T-cell (primary cell): ENCODE measurements around the gene ARSG. TPM values are rescaled to one million over a fixed set of nuclear protein-coding genes. Genes with fewer than 3 reads are reported as not detected.
"Not testable (repeated sequence)": the region's sequence is repeated elsewhere in the genome, so short reads cannot be mapped to it uniquely, and the experiment has no call there.

Source experiments
- ATAC-seq, 4 experiments: fragments of 200-7000 bp in 3 of 4; fragments of 150-1000 bp in 1 of 4; cut with Tn5 transposase; replicated peaks in 1 of 4; 1 replicate in 3 of 4; 2 replicates in 1 of 4; pipeline ENCODE4 v1.10.0; 2021; ENCODE audit warnings: moderate library complexity in 3 of 4, mild to moderate bottlenecking in 2 of 4, moderate number of reproducible peaks in 1 of 4
- CTCF ChIA-PET, 2 donors: fragments of 300-600 bp; sonication (Branson Sonifier 250); formaldehyde crosslinking; loops; one replicate each; lab custom pipeline; 2022; ENCODE audit warnings: antibody characterized with exemption in 2 of 2; lab: Charles Lee
- POLR2A ChIA-PET, 2 donors: fragments of 300-600 bp; sonication (Branson Sonifier 250); formaldehyde crosslinking; loops; one replicate each; lab custom pipeline; 2022; ENCODE audit warnings: antibody characterized with exemption in 2 of 2; lab: Charles Lee
- DNase-seq, 35 experiments: peaks; one replicate each; pipeline versions ENCODE4 v3.0.0 to v3.0.0-alpha.2; 2013 to 2023
- H3K27ac ChIP-seq: one replicate; pipeline ENCODE4 v1.5.1; 2013; ENCODE audit warnings: low read length
- H3K27me3 ChIP-seq, 2 experiments: replicated peaks in 1 of 2; 1 replicate in 1 of 2; 2 replicates in 1 of 2; pipeline versions ENCODE4 v1.6.1 to v1.7.0; 2013; ENCODE audit warnings: low read length in 1 of 2, mixed read lengths in 1 of 2; ENCODE audit not compliant: control insufficient read depth in 2 of 2, insufficient read depth in 2 of 2; ENCODE audit errors: extremely low read depth in 1 of 2
- H3K36me3 ChIP-seq, 2 donors: 1 replicate in 1 of 2; 2 replicates in 1 of 2; pipeline versions ENCODE4 v1.6.1 to v1.7.0; 2013; ENCODE audit warnings: low read length in 1 of 2; ENCODE audit not compliant: control insufficient read depth in 2 of 2, insufficient read depth in 1 of 2; ENCODE audit errors: extremely low read depth in 1 of 2
- H3K4me1 ChIP-seq, 2 experiments: 1 replicate in 1 of 2; 2 replicates in 1 of 2; pipeline versions ENCODE4 v1.6.1 to v1.7.0; 2013; ENCODE audit warnings: low read length in 2 of 2, mixed read lengths in 1 of 2; ENCODE audit not compliant: insufficient read depth in 2 of 2, control insufficient read depth in 1 of 2; ENCODE audit errors: extremely low read depth in 1 of 2
- H3K4me3 ChIP-seq, 2 donors: 1 replicate in 1 of 2; 2 replicates in 1 of 2; pipeline versions ENCODE4 v1.5.1 to v1.7.0; 2013; ENCODE audit warnings: mild to moderate bottlenecking in 2 of 2, low read length in 1 of 2, moderate library complexity in 1 of 2; ENCODE audit not compliant: control insufficient read depth in 1 of 2; ENCODE audit errors: extremely low read depth in 1 of 2
- H3K9me3 ChIP-seq: 2 replicates; pipeline ENCODE4 v1.7.0; 2013
- H3K27ac Mint-ChIP-seq, 2 donors: one replicate each; pipeline ENCODE4 v1.8.0; 2020 to 2021; ENCODE audit warnings: mild to moderate bottlenecking in 2 of 2, mixed read lengths in 2 of 2
- H3K27me3 Mint-ChIP-seq, 2 donors: one replicate each; pipeline ENCODE4 v1.8.0; 2021 to 2022; ENCODE audit warnings: mixed read lengths in 2 of 2
- H3K36me3 Mint-ChIP-seq: one replicate; pipeline ENCODE4 v1.8.0; 2021; ENCODE audit warnings: mixed read lengths
- H3K4me1 Mint-ChIP-seq, 3 donors: one replicate each; pipeline ENCODE4 v1.8.0; 2020 to 2022; ENCODE audit warnings: mixed read lengths in 3 of 3, mild to moderate bottlenecking in 1 of 3
- H3K4me3 Mint-ChIP-seq, 3 donors: one replicate each; pipeline ENCODE4 v1.8.0; 2020 to 2022; ENCODE audit warnings: mild to moderate bottlenecking in 3 of 3, mixed read lengths in 3 of 3, moderate library complexity in 3 of 3
- H3K9me3 Mint-ChIP-seq, 3 donors: one replicate each; pipeline ENCODE4 v1.8.0; 2020 to 2022; ENCODE audit warnings: mixed read lengths in 3 of 3
- WGBS: methylation state at CpG from one replicate; pipeline ENCODE4 v1.1.5; 2013; ENCODE audit warnings: missing lambda C conversion rate; ENCODE audit not compliant: insufficient coverage; 5-methylcytosine and 5-hydroxymethylcytosine counted together
- total RNA-seq, 35 experiments: library from RNA in 6 of 35; stranded (reverse) in 6 of 35; fragments of 120-200 nt in 1 of 35; gene quantifications; one replicate each; pipeline versions ENCODE4 v1.2.1 to v1.2.4 and lab custom pipeline; 2013 to 2026

The ARSG gene
- total RNA-seq, 5 donors from 2014 or later (not counting 1 experiment from before 2014, with no cell fraction given): 14.5 to 22.9 (median 17.8) TPM

GRCh38 chr17:68401288-68401687, 110.0 kb downstream of the ARSG start:
- H3K36me3 Mint-ChIP-seq: peaks cover 29% of the 10 kb centered on the region
- H3K27ac Mint-ChIP-seq: no peak overlapping the region
- Histone ChIP-seq H3K36me3 (no peaks in the 10 kb centered on the region), H3K9me3 (no peaks in the 10 kb centered on the region), H3K27ac (no peak overlapping the region), H3K4me1 (peaks cover 25 to 28% of the 10 kb centered on the region in 2 experiments), H3K27me3 (no peaks in the 10 kb centered on the region), H3K4me3 (no peak overlapping the region)
- H3K9me3 Mint-ChIP-seq: peaks cover 0 to 20% (median 6%) of the 10 kb centered on the region in 3 donors
- POLR2A ChIA-PET: no interaction called here
- no peak overlapping the region for H3K4me3 Mint-ChIP-seq
- 100% methylated on average over 5 of the region's 7 CpGs for WGBS
- H3K27me3 Mint-ChIP-seq: no peaks in the 10 kb centered on the region
- ATAC-seq: no peak
- H3K4me1 Mint-ChIP-seq: peaks cover 29 to 37% (median 30%) of the 10 kb centered on the region in 3 donors
- CTCF ChIA-PET: no interaction called here
- no peak for DNase-seq

GRCh38 chr17:68403122-68403521, 111.8 kb downstream of the ARSG start:
- no peak overlapping the region for H3K4me3 ChIP-seq
- Mint-ChIP-seq H3K27ac (peak overlapping the region in 1 of 2 donors; percentile 41), H3K27me3 (no peaks in the 10 kb centered on the region), H3K4me1 (peaks cover 19 to 26% (median 20%) of the 10 kb centered on the region in 3 donors), H3K36me3 (peaks cover 44% of the 10 kb centered on the region), H3K4me3 (no peak overlapping the region), H3K9me3 (peaks cover 12 to 35% (median 21%) of the 10 kb centered on the region in 3 donors)
- no CpG with 5 or more reads among the region's 1 CpG for WGBS
- peaks cover 19 to 20% of the 10 kb centered on the region in 2 experiments for H3K4me1 ChIP-seq
- H3K27ac ChIP-seq: no peak overlapping the region
- ChIA-PET POLR2A (no interaction called here), CTCF (no interaction called here)
- no peaks in the 10 kb centered on the region for H3K27me3 ChIP-seq
- ATAC-seq (no peak), DNase-seq (no peak)
- H3K9me3 ChIP-seq: no peaks in the 10 kb centered on the region
- no peaks in the 10 kb centered on the region for H3K36me3 ChIP-seq

GRCh38 chr17:68403837-68404236, 112.5 kb downstream of the ARSG start:
- H3K27me3 Mint-ChIP-seq, H3K9me3 ChIP-seq, ATAC-seq, H3K4me3 ChIP-seq, H3K27me3 ChIP-seq, H3K27ac ChIP-seq, CTCF ChIA-PET, DNase-seq, H3K4me3 Mint-ChIP-seq, POLR2A ChIA-PET, H3K27ac Mint-ChIP-seq, H3K36me3 ChIP-seq: not testable (repeated sequence)
- no CpG with 5 or more reads among the region's 5 CpGs for WGBS
- H3K9me3 Mint-ChIP-seq: peaks cover 12 to 35% (median 21%) of the 10 kb centered on the region in 3 donors
- H3K4me1 Mint-ChIP-seq: peaks cover 14 to 21% (median 15%) of the 10 kb centered on the region in 3 donors
- peaks cover 15 to 16% of the 10 kb centered on the region in 2 experiments for H3K4me1 ChIP-seq
- H3K36me3 Mint-ChIP-seq: peaks cover 44% of the 10 kb centered on the region

- peaks cover 12 to 35% (median 21%) of the 10 kb centered on the region in 3 donors for H3K9me3 Mint-ChIP-seq
- not testable (repeated sequence) for H3K27ac ChIP-seq, H3K36me3 ChIP-seq, ATAC-seq, H3K4me1 Mint-ChIP-seq, H3K9me3 ChIP-seq, H3K4me3 ChIP-seq, H3K27me3 Mint-ChIP-seq, H3K4me3 Mint-ChIP-seq, H3K27me3 ChIP-seq, DNase-seq, H3K4me1 ChIP-seq
- peaks cover 43% of the 10 kb centered on the region for H3K36me3 Mint-ChIP-seq
- WGBS: no CpG with 5 or more reads among the region's 1 CpG
- H3K27ac Mint-ChIP-seq: peak overlapping the region in 1 of 2 donors; percentile 5
- CTCF ChIA-PET: interaction anchor here (0.6 to 0.7 kb wide), 3 partner anchors 15 to 225 kb away, joined by 3 to 4 read pairs (median 3); no protein-coding TSS in a partner anchor
- POLR2A ChIA-PET: interaction anchor here in 1 of 2 donors (0.6 kb wide), 1 partner anchor 8 kb away, joined by 3 read pairs; no protein-coding TSS in a partner anchor
These were observed 116.4 kb downstream of the ARSG start for GRCh38 chr17:68407656-68408055.

GRCh38 chr17:68413597-68414560, 122.6 kb downstream of the ARSG start:
- ATAC-seq (peak; percentile 74 to 87 (median 80)), DNase-seq (peak; percentile 23 to 76 (median 62))
- not testable (repeated sequence) for H3K27me3 Mint-ChIP-seq, H3K36me3 ChIP-seq, H3K27me3 ChIP-seq, H3K9me3 ChIP-seq
- Mint-ChIP-seq H3K9me3 (peaks cover 4 to 12% (median 10%) of the 10 kb centered on the region in 3 donors), H3K27ac (peak overlapping the region; percentile 87 to 93), H3K36me3 (peaks cover 19% of the 10 kb centered on the region), H3K4me3 (peak overlapping the region; percentile 72 to 92 (median 91)), H3K4me1 (peaks cover 27 to 32% (median 32%) of the 10 kb centered on the region in 3 donors)
- ChIA-PET POLR2A (interaction anchor here in 1 of 2 donors (0.5 to 0.8 kb wide), 4 partner anchors 74 to 927 kb away, joined by 3 to 4 read pairs (median 4); partner anchors contain the start of gene AMZ2), CTCF (interaction anchor here in 1 of 2 donors (0.7 to 1.5 kb wide), 3 partner anchors 18 to 221 kb away, joined by 3 to 5 read pairs (median 3); no protein-coding TSS in a partner anchor)
- peaks cover 0 to 10% of the 10 kb centered on the region in 2 experiments for H3K4me1 ChIP-seq
- H3K27ac ChIP-seq: peak overlapping the region; percentile 41
- 0% methylated on average over 5 of the region's 34 CpGs for WGBS
- peak overlapping the region; percentile 30 to 51 for H3K4me3 ChIP-seq

- not testable (repeated sequence) for H3K36me3 ChIP-seq, H3K4me3 ChIP-seq, H3K9me3 ChIP-seq, H3K27me3 ChIP-seq, H3K27me3 Mint-ChIP-seq
- DNase-seq (peak in 1 of 35 experiments; percentile 33), ATAC-seq (peak in 2 of 4 experiments; percentile 31 to 62)
- H3K27ac Mint-ChIP-seq: peak overlapping the region; percentile 87 to 93
- peaks cover 4 to 12% (median 10%) of the 10 kb centered on the region in 3 donors for H3K9me3 Mint-ChIP-seq
- ChIA-PET CTCF (interaction anchor here in 1 of 2 donors (1.5 kb wide), 1 partner anchor 17 kb away, joined by 5 read pairs; no protein-coding TSS in a partner anchor), POLR2A (interaction anchor here in 1 of 2 donors (0.5 to 0.8 kb wide), 3 partner anchors 75 to 167 kb away, joined by 3 to 4 read pairs (median 4); partner anchors contain the start of gene AMZ2)
- H3K36me3 Mint-ChIP-seq: peaks cover 23% of the 10 kb centered on the region
- Histone ChIP-seq H3K27ac (peak overlapping the region; percentile 41), H3K4me1 (peaks cover 0 to 10% of the 10 kb centered on the region in 2 experiments)
- peaks cover 27 to 32% (median 32%) of the 10 kb centered on the region in 3 donors for H3K4me1 Mint-ChIP-seq
- peak overlapping the region; percentile 72 to 92 (median 91) for H3K4me3 Mint-ChIP-seq
These were observed 123.6 kb downstream of the ARSG start for GRCh38 chr17:68414901-68415300.
